K562 (cell line): ENCODE data around the gene SOX15. TPM values are rescaled to one million over a fixed set of nuclear protein-coding genes. Genes with fewer than 3 reads are reported as not detected.

Source experiments
- EP300 ChIP-seq: IDR thresholded peaks from 2 replicates; pipeline ENCODE4 v1.6.1; 2012; ENCODE audit warnings: low read length, improper control_type of control experiment
- FIP1L1 ChIP-seq: fragments of 200-400 bp; formaldehyde crosslinking; IDR thresholded peaks from 2 replicates; pipeline ENCODE4 v1.6.1; 2018; ENCODE audit warnings: mild to moderate bottlenecking, low read depth, low read length; ENCODE audit not compliant: poor library complexity, severe bottlenecking
- MAZ ChIP-seq, 2 experiments: fragments of 450-650 bp in 1 of 2; sonication (generic) in 1 of 2; formaldehyde crosslinking; IDR thresholded peaks in 1 of 2; conservative IDR thresholded peaks in 1 of 2; 2 replicates each; pipeline versions ENCODE4 v1.4.0 to v1.5.0; 2020; ENCODE audit warnings: mild to moderate bottlenecking in 1 of 2, missing genetic modification reagents in 1 of 2
- NCOA4 ChIP-seq: fragments of 450-650 bp; IDR thresholded peaks from 2 replicates; pipeline ENCODE4 v1.6.1; 2018; ENCODE audit warnings: mild to moderate bottlenecking; ENCODE audit not compliant: partially characterized antibody
- NR3C1 ChIP-seq: sonication (generic); formaldehyde crosslinking; IDR thresholded peaks from 2 replicates; pipeline ENCODE4 v1.8.1; 2022; ENCODE audit warnings: missing genetic modification reagents
- PBX2 ChIP-seq, 2 experiments: IDR thresholded peaks in 1 of 2; conservative IDR thresholded peaks in 1 of 2; 2 replicates each; pipeline ENCODE4 v1.6.1; 2016; ENCODE audit warnings: low read depth in 2 of 2, mild to moderate bottlenecking in 1 of 2, missing compliant biosample characterization in 1 of 2, missing genetic modification characterization in 1 of 2, moderate library complexity in 1 of 2
- PCBP1 ChIP-seq: fragments of 200-400 bp; formaldehyde crosslinking; IDR thresholded peaks from 2 replicates; pipeline ENCODE4 v1.6.1; 2018; ENCODE audit warnings: mild to moderate bottlenecking, low read depth, low read length; ENCODE audit not compliant: poor library complexity, severe bottlenecking
- ZNF668 ChIP-seq: fragments of 250-450 bp; sonication (Bioruptor Pico); IDR thresholded peaks from 2 replicates; pipeline ENCODE4 v1.8.0; 2022; ENCODE audit warnings: mild to moderate bottlenecking, inconsistent platforms
- ZNF785 ChIP-seq: fragments of 250-450 bp; sonication (Bioruptor Pico); IDR thresholded peaks from 2 replicates; pipeline ENCODE4 v1.4.0; 2020; ENCODE audit warnings: mild to moderate bottlenecking
- polyA plus RNA-seq, 8 experiments: library from polyadenylated mRNA; depleted of rRNA in 4 of 8; stranded (reverse) in 5 of 8; unstranded in 3 of 8; fragments of >200 nt; fragmentation: Nextera tagmentation in 2 of 8; fragmentation: Illumina TruSeq in 1 of 8; extraction: Ambion mirVana in 2 of 8; extraction: Trizol in 1 of 8; gene quantifications; 2 replicates each; pipeline versions ENCODE4 v1.2.1 to v1.2.3, GENCODE V29; 2011 to 2014; ENCODE audit warnings: inconsistent platforms in 1 of 8, missing spikeins in 1 of 8
- total RNA-seq, 7 experiments: library from RNA; depleted of rRNA in 6 of 7; stranded (reverse); fragments of >200 nt in 6 of 7; fragmentation: Illumina TruSeq in 2 of 7; extraction: Trizol in 2 of 7; gene quantifications; 2 replicates each; pipeline versions ENCODE4 v1.2.1 to v1.2.3, GENCODE V29; 2011 to 2021; ENCODE audit warnings: low replicate concordance in 1 of 7
- TF ChIP-seq, protein P1 (sequence below): fragments of 450-650 bp; IDR thresholded peaks from 2 replicates; pipeline ENCODE4 v1.6.1; 2016; ENCODE audit warnings: mild to moderate bottlenecking, moderate library complexity
- TF ChIP-seq, protein P2 (sequence below): sonication (generic); formaldehyde crosslinking; IDR thresholded peaks from 2 replicates; pipeline ENCODE4 v1.8.0; 2022; ENCODE audit warnings: missing genetic modification reagents, mild to moderate bottlenecking, moderate library complexity, borderline replicate concordance

The SOX15 gene
- total and polyA plus RNA-seq, 9 of the 15 experiments (the other 6 are each of a cell fraction or from before 2014, with no cell fraction given) = 0.07 to 0.33 (median 0.19) TPM; not detected in 5

DNA sequence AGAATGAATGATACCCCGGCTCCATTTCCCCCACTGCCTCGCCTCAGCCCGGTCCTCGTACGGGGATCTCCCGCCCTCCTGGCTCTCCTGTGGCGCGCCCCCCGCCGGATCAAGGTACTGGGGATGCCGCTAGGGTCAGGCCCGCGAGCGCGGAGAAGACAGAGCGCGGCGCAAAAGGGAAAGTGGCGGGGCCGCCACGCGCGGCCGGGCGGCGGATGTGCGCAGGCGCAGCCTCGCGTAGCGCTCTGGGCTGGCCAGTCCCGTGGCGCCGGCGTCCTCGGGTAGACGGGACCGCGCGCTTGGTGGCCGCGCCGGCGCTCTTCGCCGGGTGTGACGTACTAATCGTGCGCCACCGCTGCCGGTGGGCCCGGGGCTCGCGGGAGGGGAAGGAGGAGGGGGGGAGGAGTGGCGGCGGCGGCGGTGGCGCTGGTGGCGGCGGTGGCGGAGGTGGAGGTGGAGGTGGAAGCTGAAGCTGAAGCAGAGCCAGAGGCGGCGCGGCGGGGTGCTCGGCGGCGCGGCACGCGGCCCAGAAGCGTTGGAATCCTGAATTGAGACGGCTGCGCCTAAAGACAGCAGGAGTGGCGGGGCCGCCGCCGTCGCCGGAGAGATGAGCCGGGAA lies 28.2 kb downstream of the SOX15 start, which contains the start of gene SENP3 (continued):
- TF ChIP-seq, protein P1, sequence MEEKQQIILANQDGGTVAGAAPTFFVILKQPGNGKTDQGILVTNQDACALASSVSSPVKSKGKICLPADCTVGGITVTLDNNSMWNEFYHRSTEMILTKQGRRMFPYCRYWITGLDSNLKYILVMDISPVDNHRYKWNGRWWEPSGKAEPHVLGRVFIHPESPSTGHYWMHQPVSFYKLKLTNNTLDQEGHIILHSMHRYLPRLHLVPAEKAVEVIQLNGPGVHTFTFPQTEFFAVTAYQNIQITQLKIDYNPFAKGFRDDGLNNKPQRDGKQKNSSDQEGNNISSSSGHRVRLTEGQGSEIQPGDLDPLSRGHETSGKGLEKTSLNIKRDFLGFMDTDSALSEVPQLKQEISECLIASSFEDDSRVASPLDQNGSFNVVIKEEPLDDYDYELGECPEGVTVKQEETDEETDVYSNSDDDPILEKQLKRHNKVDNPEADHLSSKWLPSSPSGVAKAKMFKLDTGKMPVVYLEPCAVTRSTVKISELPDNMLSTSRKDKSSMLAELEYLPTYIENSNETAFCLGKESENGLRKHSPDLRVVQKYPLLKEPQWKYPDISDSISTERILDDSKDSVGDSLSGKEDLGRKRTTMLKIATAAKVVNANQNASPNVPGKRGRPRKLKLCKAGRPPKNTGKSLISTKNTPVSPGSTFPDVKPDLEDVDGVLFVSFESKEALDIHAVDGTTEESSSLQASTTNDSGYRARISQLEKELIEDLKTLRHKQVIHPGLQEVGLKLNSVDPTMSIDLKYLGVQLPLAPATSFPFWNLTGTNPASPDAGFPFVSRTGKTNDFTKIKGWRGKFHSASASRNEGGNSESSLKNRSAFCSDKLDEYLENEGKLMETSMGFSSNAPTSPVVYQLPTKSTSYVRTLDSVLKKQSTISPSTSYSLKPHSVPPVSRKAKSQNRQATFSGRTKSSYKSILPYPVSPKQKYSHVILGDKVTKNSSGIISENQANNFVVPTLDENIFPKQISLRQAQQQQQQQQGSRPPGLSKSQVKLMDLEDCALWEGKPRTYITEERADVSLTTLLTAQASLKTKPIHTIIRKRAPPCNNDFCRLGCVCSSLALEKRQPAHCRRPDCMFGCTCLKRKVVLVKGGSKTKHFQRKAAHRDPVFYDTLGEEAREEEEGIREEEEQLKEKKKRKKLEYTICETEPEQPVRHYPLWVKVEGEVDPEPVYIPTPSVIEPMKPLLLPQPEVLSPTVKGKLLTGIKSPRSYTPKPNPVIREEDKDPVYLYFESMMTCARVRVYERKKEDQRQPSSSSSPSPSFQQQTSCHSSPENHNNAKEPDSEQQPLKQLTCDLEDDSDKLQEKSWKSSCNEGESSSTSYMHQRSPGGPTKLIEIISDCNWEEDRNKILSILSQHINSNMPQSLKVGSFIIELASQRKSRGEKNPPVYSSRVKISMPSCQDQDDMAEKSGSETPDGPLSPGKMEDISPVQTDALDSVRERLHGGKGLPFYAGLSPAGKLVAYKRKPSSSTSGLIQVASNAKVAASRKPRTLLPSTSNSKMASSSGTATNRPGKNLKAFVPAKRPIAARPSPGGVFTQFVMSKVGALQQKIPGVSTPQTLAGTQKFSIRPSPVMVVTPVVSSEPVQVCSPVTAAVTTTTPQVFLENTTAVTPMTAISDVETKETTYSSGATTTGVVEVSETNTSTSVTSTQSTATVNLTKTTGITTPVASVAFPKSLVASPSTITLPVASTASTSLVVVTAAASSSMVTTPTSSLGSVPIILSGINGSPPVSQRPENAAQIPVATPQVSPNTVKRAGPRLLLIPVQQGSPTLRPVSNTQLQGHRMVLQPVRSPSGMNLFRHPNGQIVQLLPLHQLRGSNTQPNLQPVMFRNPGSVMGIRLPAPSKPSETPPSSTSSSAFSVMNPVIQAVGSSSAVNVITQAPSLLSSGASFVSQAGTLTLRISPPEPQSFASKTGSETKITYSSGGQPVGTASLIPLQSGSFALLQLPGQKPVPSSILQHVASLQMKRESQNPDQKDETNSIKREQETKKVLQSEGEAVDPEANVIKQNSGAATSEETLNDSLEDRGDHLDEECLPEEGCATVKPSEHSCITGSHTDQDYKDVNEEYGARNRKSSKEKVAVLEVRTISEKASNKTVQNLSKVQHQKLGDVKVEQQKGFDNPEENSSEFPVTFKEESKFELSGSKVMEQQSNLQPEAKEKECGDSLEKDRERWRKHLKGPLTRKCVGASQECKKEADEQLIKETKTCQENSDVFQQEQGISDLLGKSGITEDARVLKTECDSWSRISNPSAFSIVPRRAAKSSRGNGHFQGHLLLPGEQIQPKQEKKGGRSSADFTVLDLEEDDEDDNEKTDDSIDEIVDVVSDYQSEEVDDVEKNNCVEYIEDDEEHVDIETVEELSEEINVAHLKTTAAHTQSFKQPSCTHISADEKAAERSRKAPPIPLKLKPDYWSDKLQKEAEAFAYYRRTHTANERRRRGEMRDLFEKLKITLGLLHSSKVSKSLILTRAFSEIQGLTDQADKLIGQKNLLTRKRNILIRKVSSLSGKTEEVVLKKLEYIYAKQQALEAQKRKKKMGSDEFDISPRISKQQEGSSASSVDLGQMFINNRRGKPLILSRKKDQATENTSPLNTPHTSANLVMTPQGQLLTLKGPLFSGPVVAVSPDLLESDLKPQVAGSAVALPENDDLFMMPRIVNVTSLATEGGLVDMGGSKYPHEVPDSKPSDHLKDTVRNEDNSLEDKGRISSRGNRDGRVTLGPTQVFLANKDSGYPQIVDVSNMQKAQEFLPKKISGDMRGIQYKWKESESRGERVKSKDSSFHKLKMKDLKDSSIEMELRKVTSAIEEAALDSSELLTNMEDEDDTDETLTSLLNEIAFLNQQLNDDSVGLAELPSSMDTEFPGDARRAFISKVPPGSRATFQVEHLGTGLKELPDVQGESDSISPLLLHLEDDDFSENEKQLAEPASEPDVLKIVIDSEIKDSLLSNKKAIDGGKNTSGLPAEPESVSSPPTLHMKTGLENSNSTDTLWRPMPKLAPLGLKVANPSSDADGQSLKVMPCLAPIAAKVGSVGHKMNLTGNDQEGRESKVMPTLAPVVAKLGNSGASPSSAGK = peak; percentile 42; the same call in 1 of the 2 replicates
- TF ChIP-seq PCBP1 (peak; percentile 41), ZNF785 (no peak), NR3C1 (CRISPR knock-in tag) (no peak), ZNF668 (CRISPR knock-in tag) (no peak), NCOA4 (no peak), EP300 (no peak), FIP1L1 (peak; percentile 18), PBX2 (CRISPR knock-in tag; IDR thresholded peaks at IDR 0.05; ENCODE audit: low read depth) (no peak), PBX2 (tag; conservative IDR thresholded peaks at IDR 0.05; ENCODE audit: low read depth) (no peak), MAZ (CRISPR knock-in tag; conservative IDR thresholded peaks at IDR 0.05 in 1 of 2, IDR thresholded peaks at IDR 0.05 in 1 of 2) (peak; percentile 33 to 59; a peak in 3 of 4 replicates)
- TF ChIP-seq, protein P2, sequence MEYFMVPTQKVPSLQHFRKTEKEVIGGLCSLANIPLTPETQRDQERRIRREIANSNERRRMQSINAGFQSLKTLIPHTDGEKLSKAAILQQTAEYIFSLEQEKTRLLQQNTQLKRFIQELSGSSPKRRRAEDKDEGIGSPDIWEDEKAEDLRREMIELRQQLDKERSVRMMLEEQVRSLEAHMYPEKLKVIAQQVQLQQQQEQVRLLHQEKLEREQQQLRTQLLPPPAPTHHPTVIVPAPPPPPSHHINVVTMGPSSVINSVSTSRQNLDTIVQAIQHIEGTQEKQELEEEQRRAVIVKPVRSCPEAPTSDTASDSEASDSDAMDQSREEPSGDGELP (CRISPR knock-in tag) = peak; percentile 9; the same call in 1 of the 2 replicates
